AG09309 (cell line): ENCODE measurements around the gene KRT72.

Experiments
- DNase-seq: peaks from one replicate; pipeline ENCODE4 v3.0.0-alpha.2; 2010; ENCODE audit warnings: low read depth
- H3K4me3 ChIP-seq: 2 replicates; pipeline ENCODE4 v1.5.1; 2011; ENCODE audit warnings: mild to moderate bottlenecking, low read depth, low read length, moderate library complexity; ENCODE audit not compliant: control insufficient read depth
- CTCF ChIP-seq: IDR thresholded peaks from 2 replicates; pipeline ENCODE4 v1.5.1; 2011; ENCODE audit warnings: mild to moderate bottlenecking, low read depth, low read length, inconsistent platforms; ENCODE audit not compliant: insufficient read depth, control insufficient read depth; ENCODE audit errors: missing control alignments

Gene KRT72

GRCh38 chr12:52645982-52646381 is 44.7 kb upstream of the KRT72 start:
- H3K4me3 ChIP-seq, result no peak overlapping the region
- TF ChIP-seq CTCF, result no peak
- DNase-seq, result no peak

DNA sequence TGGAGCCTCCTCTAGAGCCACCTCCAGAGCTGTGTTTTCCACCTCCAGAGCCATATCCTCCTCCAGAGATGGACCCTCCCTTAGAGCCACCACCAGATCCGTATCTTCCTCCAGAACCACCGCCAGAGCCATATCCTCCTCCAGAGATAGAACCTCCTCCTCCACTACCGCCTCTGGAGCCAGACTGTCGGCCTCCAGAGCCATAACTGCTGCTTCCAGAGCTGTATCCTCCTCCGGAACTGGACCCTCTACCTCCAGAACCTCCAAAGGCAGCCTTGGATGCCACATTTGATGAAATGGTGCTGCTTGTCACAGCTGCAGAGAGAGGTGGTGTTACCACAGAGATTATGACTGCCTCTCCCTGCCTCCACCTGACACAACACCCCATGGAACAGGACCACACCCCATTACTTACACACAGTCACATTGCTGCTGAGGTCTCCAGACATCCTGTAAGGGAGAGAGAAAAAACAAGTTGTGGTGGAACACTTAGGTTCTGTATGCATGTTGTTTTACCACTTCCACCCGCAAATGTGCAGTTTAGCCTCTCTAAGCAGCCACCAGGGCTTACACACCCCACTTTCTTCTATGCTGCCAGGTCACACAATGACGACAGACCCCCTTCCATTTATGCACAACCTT is 44.0 kb upstream of the KRT72 start:
- TF ChIP-seq CTCF, result no peak
- no peak for DNase-seq
- no peak overlapping the region for H3K4me3 ChIP-seq

- no peak for TF ChIP-seq CTCF
- no peak overlapping the region for H3K4me3 ChIP-seq
- no peak for DNase-seq
Measured at GRCh38 chr12:52644078-52644415, 42.8 kb upstream of the KRT72 start.

DNA sequence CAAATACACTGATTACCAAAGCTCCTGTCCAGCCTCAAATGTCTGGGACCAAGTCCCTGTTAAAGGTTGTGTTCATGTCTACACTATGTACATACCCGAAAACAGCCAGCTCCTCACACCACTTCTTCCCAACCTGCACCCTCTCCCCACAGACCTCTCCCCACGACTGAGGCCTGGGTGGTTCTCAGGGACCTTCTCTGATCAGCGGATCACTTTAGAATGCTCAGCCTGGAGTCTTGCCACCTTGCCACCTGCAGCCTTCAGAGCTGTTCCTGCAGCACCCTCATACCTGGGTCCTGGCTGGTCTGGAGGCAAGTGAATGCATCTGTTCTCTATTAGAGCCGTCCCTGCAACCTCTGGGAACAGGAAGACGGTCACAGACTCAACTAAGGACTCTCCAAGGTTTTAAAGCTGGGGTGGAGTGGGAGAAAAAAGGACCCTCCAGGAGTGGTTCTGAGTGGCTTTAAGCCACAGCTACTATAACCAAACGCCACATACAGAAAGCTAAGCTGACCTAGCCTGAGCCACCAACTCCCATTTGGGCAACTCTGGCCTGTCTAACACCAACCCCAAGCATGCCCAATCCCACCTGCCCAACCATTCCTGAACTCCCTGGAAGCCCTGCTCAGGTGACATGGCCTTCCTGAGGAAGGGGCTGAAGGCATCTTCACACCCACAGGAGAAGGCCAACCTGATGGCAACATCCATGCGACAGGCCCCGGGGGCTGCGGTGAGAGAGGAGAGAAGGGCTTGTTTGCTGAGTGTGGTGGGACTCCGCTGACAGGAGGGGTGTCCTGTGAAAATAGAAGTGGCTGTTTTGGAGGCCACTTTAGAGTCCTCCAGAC is 42.2 kb upstream of the KRT72 start:
- no peak for DNase-seq
- TF ChIP-seq CTCF, result no peak
- H3K4me3 ChIP-seq, result no peak overlapping the region

DNA sequence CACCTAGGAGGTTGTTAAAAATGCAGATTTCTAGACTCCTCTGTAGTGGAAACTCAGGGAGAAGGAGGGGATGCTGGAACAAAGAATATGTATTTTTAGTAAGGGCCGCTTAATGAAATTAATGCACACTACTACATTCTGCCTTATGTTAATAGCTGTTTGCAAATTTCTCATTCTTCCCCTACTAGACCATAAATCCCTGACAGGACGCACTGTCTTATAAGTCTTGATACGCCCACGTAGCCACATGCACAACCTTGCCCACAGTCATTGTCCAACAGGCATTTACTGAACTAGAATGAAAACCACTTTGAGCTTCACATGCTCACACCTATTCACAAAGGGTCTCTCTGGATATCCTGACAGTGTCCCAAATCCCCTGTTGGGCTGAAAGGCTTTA is 40.2 kb upstream of the KRT72 start:
- DNase-seq, result no peak
- no peak overlapping the region for H3K4me3 ChIP-seq
- no peak for TF ChIP-seq CTCF

DNA sequence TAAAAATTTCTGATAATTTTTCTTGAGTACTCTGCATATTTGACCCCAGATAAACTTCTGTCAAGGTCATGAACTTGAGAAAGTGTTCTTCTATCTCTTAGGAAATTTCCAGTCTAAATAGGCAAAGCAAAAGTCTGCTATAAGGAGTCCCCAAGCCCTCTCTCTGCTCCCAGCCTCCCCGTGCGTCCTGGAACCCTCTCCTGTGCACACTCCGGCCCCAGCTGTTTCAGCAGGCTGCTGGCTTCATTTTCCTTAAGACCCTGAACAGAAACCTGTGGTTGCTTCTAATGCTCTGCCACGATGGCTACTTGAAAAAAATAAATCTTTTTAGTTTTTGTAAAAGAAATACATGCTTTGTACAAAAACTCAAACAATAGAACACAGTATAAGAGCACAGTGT is 36.0 kb upstream of the KRT72 start:
- no peak for DNase-seq
- no peak overlapping the region for H3K4me3 ChIP-seq

More for the DNA sequence above, 36.0 kb upstream of the KRT72 start:
- TF ChIP-seq CTCF, result no peak
